K562 (cell line): ENCODE results near the gene QSOX2. TPM values are rescaled to one million over a fixed set of nuclear protein-coding genes. Genes with fewer than 3 reads are reported as not detected.

Experiments used
- ATF1 ChIP-seq, 2 experiments: fragments of 450-650 bp in 1 of 2; IDR thresholded peaks; 2 replicates each; pipeline ENCODE4 v1.6.1; 2016; ENCODE audit warnings: missing compliant biosample characterization in 1 of 2, missing genetic modification characterization in 1 of 2
- CCNT2 ChIP-seq: IDR thresholded peaks from 2 replicates; pipeline ENCODE4 v1.6.1; 2011; ENCODE audit warnings: borderline replicate concordance, low read depth, mild to moderate bottlenecking, moderate library complexity, mixed read lengths, low read length; ENCODE audit not compliant: insufficient read length; ENCODE audit errors: extremely low read depth
- CREM ChIP-seq: IDR thresholded peaks from 2 replicates; pipeline ENCODE4 v1.6.1; 2014; ENCODE audit warnings: antibody characterized with exemption, low read depth
- E2F3 ChIP-seq: fragments of 250-450 bp; sonication (Bioruptor Pico); IDR thresholded peaks from 2 replicates; pipeline ENCODE4 v1.4.0; 2020; ENCODE audit warnings: mild to moderate bottlenecking
- ESRRB ChIP-seq: fragments of 250-450 bp; sonication (Bioruptor Pico); IDR thresholded peaks from 2 replicates; pipeline ENCODE4 v1.5.0; 2020; ENCODE audit warnings: mild to moderate bottlenecking, moderate library complexity, borderline replicate concordance
- MYC ChIP-seq, 2 experiments: fragments of 250-450 bp in 1 of 2; sonication (Bioruptor Pico) in 1 of 2; IDR thresholded peaks; 2 replicates each; pipeline versions ENCODE4 v1.5.1 to v1.6.1; 2012 to 2021; ENCODE audit warnings: low read depth in 2 of 2, borderline replicate concordance in 1 of 2, improper control_type of control experiment in 1 of 2, low read length in 1 of 2, mild to moderate bottlenecking in 1 of 2, moderate library complexity in 1 of 2
- RFX1 ChIP-seq: fragments of 450-650 bp; IDR thresholded peaks from 2 replicates; pipeline ENCODE4 v1.6.1; 2016; ENCODE audit warnings: mild to moderate bottlenecking, moderate library complexity
- SNRNP70 ChIP-seq: fragments of 200-400 bp; formaldehyde crosslinking; optimal IDR thresholded peaks from 2 replicates; pipeline ENCODE3; 2017; ENCODE audit warnings: low read depth, low read length
- TARDBP ChIP-seq: fragments of 450-650 bp; IDR thresholded peaks from 2 replicates; pipeline ENCODE4 v1.6.1; 2016
- polyA plus RNA-seq, 8 experiments: library from polyadenylated mRNA; depleted of rRNA in 4 of 8; stranded (reverse) in 5 of 8; unstranded in 3 of 8; fragments of >200 nt; fragmentation: Nextera tagmentation in 2 of 8; fragmentation: Illumina TruSeq in 1 of 8; extraction: Ambion mirVana in 2 of 8; extraction: Trizol in 1 of 8; gene quantifications; 2 replicates each; pipeline versions ENCODE4 v1.2.1 to v1.2.3, GENCODE V29; 2011 to 2014; ENCODE audit warnings: inconsistent platforms in 1 of 8, missing spikeins in 1 of 8
- total RNA-seq, 7 experiments: library from RNA; depleted of rRNA in 6 of 7; stranded (reverse); fragments of >200 nt in 6 of 7; fragmentation: Illumina TruSeq in 2 of 7; extraction: Trizol in 2 of 7; gene quantifications; 2 replicates each; pipeline versions ENCODE4 v1.2.1 to v1.2.3, GENCODE V29; 2011 to 2021; ENCODE audit warnings: low replicate concordance in 1 of 7
- TF ChIP-seq, protein P1 (sequence below): fragments of 200-800 bp; sonication (Bioruptor generic); IDR thresholded peaks from 2 replicates; pipeline ENCODE4 v1.6.1; 2017; ENCODE audit warnings: missing genetic modification characterization, missing compliant biosample characterization
- TF ChIP-seq, protein P2 (sequence below): fragments of 250-450 bp; sonication (Bioruptor Pico); IDR thresholded peaks from 2 replicates; pipeline ENCODE4 v1.8.0; 2021; ENCODE audit warnings: moderate library complexity, mild to moderate bottlenecking, inconsistent platforms
- TF ChIP-seq, protein P3 (sequence below): conservative IDR thresholded peaks from 2 replicates; pipeline ENCODE4 v1.6.1; 2011; ENCODE audit warnings: low read depth, mild to moderate bottlenecking, low read length; ENCODE audit not compliant: control insufficient read depth
- TF ChIP-seq, protein P4 (sequence below): sonication (generic); formaldehyde crosslinking; IDR thresholded peaks from 2 replicates; pipeline ENCODE4 v1.8.1; 2023; ENCODE audit warnings: mild to moderate bottlenecking, missing genetic modification reagents, moderate library complexity
- TF ChIP-seq, protein P5 (sequence below), 2 experiments: IDR thresholded peaks; 2 replicates each; pipeline ENCODE4 v1.6.1; 2012; ENCODE audit warnings: improper control_type of control experiment in 2 of 2, low read depth in 2 of 2, low read length in 2 of 2, borderline replicate concordance in 1 of 2
- TF ChIP-seq, protein P6 (sequence below), 2 experiments: IDR thresholded peaks; 2 replicates each; pipeline ENCODE4 v1.6.1; 2011; ENCODE audit warnings: borderline replicate concordance in 1 of 2, control low read depth in 1 of 2, low read depth in 1 of 2, low read length in 1 of 2, mild to moderate bottlenecking in 1 of 2, mixed read lengths in 1 of 2, moderate library complexity in 1 of 2; ENCODE audit not compliant: insufficient read depth in 1 of 2, insufficient read length in 1 of 2, poor library complexity in 1 of 2, severe bottlenecking in 1 of 2; ENCODE audit errors: extremely low read depth in 1 of 2

The QSOX2 gene
- total and polyA plus RNA-seq, 9 of the 15 experiments (the other 6 are each of a cell fraction or from before 2014, with no cell fraction given), result 0.51 to 23.7 (median 12.7) TPM

DNA sequence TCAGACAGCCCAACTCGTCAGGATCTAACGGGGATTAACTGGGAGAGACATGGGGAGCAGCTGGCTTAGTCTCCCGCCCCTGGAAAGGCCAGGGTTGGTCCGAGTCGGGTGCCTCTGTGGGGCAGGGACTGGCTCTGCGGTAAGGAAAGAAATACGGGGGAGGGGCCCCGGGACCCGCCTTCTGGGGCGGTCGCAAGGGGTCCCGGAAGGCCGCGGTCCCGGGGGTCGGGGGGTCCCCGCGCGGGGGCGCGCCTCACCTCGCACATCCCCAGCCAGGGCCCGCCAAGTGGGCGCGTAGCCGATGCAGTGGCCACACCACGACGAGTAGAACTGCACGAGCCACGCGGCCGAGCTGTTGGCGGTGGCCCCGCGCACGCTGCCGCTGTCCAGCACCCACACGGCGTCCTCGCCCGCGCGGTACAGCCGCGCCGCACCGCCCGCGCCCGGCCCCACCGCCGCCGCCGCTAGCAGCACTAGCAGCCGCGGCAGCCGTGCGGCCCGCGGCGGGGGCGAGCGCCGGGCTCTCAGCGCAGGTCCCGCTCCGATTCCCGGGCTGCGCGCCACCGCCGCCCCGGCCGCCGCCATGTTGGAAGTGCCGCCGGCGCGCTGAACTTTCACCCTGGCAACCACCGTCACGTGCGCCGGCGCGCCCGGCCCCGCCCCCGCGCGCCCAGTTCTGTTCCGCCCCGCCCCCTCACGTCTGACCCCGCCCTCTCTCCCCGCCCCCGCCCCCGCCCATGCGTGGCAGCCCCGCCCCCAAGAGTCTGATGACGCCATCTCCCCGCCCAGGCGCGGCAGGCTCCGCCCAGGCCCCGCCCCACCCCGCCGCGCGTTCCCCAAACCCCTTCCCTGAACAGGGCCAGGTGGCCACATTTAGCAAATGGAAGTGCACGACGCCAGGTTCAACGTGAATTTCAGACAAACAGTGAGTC lies at the start of gene QSOX2 (continued):
- TF ChIP-seq, protein P1, sequence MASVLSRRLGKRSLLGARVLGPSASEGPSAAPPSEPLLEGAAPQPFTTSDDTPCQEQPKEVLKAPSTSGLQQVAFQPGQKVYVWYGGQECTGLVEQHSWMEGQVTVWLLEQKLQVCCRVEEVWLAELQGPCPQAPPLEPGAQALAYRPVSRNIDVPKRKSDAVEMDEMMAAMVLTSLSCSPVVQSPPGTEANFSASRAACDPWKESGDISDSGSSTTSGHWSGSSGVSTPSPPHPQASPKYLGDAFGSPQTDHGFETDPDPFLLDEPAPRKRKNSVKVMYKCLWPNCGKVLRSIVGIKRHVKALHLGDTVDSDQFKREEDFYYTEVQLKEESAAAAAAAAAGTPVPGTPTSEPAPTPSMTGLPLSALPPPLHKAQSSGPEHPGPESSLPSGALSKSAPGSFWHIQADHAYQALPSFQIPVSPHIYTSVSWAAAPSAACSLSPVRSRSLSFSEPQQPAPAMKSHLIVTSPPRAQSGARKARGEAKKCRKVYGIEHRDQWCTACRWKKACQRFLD, result peak; percentile 65; the same call in 1 of the 2 replicates
- TF ChIP-seq ATF1 (CRISPR knock-in tag; IDR thresholded peaks at IDR 0.05), result no peak
- peak; percentile 19; the same call in 1 of the 2 replicates for TF ChIP-seq ATF1 (tag; IDR thresholded peaks at IDR 0.05)
- TF ChIP-seq TARDBP, result peak; percentile 41; the same call in 1 of the 2 replicates
- no peak for TF ChIP-seq RFX1
- no peak for TF ChIP-seq ESRRB (CRISPR knock-in tag)
- TF ChIP-seq, protein P2, sequence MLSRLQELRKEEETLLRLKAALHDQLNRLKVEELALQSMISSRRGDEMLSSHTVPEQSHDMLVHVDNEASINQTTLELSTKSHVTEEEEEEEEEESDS, result no peak
- TF ChIP-seq, protein P3, sequence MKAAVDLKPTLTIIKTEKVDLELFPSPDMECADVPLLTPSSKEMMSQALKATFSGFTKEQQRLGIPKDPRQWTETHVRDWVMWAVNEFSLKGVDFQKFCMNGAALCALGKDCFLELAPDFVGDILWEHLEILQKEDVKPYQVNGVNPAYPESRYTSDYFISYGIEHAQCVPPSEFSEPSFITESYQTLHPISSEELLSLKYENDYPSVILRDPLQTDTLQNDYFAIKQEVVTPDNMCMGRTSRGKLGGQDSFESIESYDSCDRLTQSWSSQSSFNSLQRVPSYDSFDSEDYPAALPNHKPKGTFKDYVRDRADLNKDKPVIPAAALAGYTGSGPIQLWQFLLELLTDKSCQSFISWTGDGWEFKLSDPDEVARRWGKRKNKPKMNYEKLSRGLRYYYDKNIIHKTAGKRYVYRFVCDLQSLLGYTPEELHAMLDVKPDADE, result peak; percentile 95
- peak; percentile 96 for TF ChIP-seq MYC (IDR thresholded peaks at IDR 0.05; ENCODE audit: low read depth, low read length)
- TF ChIP-seq MYC (CRISPR knock-in tag; IDR thresholded peaks at IDR 0.05; ENCODE audit: borderline replicate concordance, low read depth), result no peak
- TF ChIP-seq E2F3 (CRISPR knock-in tag), result 0 out of 2 replicates have a peak, but pooled peaks have one; percentile 13
- TF ChIP-seq CCNT2, result peak; percentile 70
- TF ChIP-seq SNRNP70, result no peak
- TF ChIP-seq, protein P4, sequence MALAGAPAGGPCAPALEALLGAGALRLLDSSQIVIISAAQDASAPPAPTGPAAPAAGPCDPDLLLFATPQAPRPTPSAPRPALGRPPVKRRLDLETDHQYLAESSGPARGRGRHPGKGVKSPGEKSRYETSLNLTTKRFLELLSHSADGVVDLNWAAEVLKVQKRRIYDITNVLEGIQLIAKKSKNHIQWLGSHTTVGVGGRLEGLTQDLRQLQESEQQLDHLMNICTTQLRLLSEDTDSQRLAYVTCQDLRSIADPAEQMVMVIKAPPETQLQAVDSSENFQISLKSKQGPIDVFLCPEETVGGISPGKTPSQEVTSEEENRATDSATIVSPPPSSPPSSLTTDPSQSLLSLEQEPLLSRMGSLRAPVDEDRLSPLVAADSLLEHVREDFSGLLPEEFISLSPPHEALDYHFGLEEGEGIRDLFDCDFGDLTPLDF (CRISPR knock-in tag), result 0 out of 2 replicates have a peak, but pooled peaks have one; percentile 65
- TF ChIP-seq CREM, result peak; percentile 70
- TF ChIP-seq, protein P5, sequence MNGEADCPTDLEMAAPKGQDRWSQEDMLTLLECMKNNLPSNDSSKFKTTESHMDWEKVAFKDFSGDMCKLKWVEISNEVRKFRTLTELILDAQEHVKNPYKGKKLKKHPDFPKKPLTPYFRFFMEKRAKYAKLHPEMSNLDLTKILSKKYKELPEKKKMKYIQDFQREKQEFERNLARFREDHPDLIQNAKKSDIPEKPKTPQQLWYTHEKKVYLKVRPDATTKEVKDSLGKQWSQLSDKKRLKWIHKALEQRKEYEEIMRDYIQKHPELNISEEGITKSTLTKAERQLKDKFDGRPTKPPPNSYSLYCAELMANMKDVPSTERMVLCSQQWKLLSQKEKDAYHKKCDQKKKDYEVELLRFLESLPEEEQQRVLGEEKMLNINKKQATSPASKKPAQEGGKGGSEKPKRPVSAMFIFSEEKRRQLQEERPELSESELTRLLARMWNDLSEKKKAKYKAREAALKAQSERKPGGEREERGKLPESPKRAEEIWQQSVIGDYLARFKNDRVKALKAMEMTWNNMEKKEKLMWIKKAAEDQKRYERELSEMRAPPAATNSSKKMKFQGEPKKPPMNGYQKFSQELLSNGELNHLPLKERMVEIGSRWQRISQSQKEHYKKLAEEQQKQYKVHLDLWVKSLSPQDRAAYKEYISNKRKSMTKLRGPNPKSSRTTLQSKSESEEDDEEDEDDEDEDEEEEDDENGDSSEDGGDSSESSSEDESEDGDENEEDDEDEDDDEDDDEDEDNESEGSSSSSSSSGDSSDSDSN (IDR thresholded peaks at IDR 0.05; ENCODE audit: borderline replicate concordance in 1 of 2, low read depth in 2 of 2, low read length in 2 of 2), result peak in 1 of 2 experiments; percentile 61; a peak in 1 of 4 replicates
- TF ChIP-seq, protein P6, sequence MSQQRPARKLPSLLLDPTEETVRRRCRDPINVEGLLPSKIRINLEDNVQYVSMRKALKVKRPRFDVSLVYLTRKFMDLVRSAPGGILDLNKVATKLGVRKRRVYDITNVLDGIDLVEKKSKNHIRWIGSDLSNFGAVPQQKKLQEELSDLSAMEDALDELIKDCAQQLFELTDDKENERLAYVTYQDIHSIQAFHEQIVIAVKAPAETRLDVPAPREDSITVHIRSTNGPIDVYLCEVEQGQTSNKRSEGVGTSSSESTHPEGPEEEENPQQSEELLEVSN (IDR thresholded peaks at IDR 0.05; ENCODE audit: borderline replicate concordance in 1 of 2, extremely low read depth in 1 of 2, insufficient read depth in 1 of 2, insufficient read length in 1 of 2, low read depth in 1 of 2, low read length in 1 of 2, poor library complexity in 1 of 2, severe bottlenecking in 1 of 2), result peak; percentile 88 to 92
